GM19193 (cell line): ENCODE data around the gene ATG7.

Experiments
- POLR2A ChIP-seq: IDR thresholded peaks from 4 replicates; pipeline ENCODE4 v1.6.1; 2011; ENCODE audit not compliant: insufficient read depth, insufficient read length; ENCODE audit errors: extremely low read depth

The ATG7 gene

DNA sequence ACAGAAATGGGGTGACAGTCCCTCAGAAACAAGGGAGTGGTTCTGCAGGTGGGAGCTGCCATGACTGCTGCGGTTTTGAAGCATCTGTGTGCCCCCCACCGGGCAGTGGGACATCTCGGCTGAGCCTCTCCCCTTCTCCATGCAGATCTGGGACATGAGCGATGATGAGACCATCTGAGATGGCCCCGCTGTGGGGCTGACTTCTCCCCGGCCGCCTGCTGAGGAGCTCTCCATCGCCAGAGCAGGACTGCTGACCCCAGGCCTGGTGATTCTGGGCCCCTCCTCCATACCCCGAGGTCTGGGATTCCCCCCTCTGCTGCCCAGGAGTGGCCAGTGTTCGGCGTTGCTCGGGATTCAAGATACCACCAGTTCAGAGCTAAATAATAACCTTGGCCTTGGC, 282.5 kb downstream of the ATG7 start:
- TF ChIP-seq POLR2A = no peak

GRCh38 chr3:11555211-11555782, 283.1 kb downstream of the ATG7 start:
- TF ChIP-seq POLR2A = no peak

DNA sequence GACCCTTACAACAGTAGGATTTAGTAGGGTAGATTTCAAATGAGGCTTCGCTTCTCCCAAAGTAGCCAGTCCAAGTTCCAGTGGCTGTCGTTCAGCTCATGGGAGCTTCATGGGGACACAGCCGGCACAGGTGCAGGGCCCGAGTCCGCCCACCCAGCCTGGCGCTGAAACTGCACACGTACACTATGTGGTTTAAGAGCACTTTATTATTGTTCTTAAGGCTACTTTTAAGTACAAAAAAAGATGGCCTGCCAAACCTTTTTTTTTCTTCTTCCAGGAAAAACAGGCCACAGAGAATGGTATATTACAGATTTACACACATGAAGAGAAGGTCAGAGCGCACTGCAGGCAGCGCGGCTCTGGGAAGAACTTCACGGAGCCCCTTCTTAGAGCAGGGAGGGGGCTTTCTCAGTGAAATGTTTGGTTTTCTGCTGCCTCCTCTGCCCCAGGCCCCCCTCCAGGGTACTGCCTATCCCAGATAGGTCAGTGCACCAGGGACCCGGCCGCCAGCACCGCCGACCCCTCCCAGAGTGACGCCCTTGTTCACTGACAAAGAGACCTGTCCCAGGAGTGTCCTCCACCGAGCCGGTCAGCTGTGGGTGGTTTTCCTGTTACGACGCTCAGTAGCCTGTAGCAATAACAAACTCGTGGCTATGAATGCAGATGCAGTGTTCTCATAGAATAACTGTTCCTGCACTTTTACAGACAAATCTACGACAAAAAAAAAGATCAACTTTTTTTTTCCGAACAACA, 283.9 kb downstream of the ATG7 start:
- no peak for TF ChIP-seq POLR2A

DNA sequence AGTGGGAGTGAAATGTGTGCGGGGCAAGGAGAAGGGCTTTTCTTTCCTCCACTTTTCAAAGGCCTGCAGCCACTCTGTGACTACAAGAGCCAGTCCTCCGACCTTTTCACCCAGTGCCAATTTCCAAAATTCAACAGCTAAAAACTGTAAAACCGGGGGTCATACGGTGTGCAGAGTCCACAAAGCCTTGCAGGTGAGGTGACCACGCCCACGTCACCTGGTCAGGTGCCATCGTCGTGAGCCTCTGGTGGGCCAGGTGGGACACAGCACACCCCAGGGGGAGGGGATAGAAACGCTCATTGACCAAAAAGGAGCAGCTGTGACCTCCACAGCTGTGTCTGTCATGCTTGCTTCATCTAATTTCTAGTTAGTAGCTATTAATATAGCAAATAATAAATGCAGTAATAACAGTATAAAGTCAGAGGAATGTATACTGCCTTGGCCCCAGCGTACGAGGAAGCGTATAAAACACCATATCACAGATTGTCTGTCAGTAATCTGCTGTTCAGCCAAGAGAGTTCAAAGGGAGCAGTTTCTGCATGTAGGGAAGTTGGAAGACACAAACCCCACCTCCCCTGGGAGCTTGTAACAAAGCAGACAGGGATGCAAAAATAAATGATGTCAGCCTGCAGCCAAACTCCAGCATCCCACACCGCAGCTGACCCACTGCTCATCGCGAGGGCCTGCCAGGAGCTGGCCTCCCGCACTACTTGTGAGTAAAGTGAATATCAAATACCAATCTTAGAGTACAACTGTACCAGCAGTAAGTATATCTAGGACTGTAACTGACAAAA, 284.9 kb downstream of the ATG7 start:
- no peak for TF ChIP-seq POLR2A

GRCh38 chr3:11558002-11558401, 285.8 kb downstream of the ATG7 start:
- TF ChIP-seq POLR2A = no peak

- no peak for TF ChIP-seq POLR2A
Observed at GRCh38 chr3:11558411-11558903, 286.3 kb downstream of the ATG7 start.

DNA sequence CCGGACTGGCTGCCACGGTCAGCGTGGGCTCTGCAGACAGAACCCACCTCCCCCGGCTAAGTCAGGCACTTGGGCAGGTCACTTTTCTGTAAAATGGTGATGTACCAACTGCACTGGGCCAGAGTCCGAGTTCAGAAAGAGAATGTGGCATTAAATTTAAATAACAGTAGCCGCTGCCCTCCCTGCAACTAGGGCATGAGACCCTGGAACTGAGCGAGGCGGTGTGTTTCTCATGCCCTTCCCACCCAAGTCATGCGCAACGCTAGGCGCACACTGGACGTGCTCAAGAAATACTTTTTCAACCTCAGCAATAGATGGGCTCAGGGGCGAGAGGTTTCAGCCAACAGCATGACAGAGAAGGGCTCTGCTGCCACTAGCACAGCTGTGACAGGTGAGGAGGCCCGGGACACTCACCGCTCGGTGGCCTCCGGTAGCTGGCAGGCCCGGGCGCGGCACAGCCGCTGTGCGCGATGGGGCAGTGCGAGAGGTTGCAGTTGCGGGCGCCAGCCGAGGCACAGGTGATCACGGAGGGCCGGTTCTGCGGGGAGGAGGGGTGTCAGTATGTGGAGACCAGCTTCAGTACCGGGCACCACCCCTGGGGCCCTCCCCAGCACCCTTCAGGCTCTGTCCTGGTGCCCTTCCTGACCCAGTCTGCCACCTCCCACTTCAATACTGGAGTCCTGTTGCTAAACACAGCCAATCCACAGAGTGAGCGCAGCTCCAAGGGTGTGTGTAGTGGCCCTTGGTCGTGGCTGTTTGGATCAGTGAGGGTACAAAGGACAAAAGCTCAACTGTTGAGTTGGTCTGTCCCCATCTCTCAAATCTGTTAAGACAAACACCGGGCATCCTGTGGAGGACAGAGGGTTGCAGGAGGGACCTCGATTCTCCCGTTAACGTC, 287.0 kb downstream of the ATG7 start:
- TF ChIP-seq POLR2A = no peak

GRCh38 chr3:11559816-11560633, 287.8 kb downstream of the ATG7 start:
- TF ChIP-seq POLR2A = no peak

- TF ChIP-seq POLR2A = no peak
Observed at GRCh38 chr3:11560746-11561145, 288.5 kb downstream of the ATG7 start.

- TF ChIP-seq POLR2A = no peak
Observed at GRCh38 chr3:11562277-11562881, 290.2 kb downstream of the ATG7 start.

- TF ChIP-seq POLR2A = no peak
Observed at GRCh38 chr3:11563159-11563864, 291.1 kb downstream of the ATG7 start.

DNA sequence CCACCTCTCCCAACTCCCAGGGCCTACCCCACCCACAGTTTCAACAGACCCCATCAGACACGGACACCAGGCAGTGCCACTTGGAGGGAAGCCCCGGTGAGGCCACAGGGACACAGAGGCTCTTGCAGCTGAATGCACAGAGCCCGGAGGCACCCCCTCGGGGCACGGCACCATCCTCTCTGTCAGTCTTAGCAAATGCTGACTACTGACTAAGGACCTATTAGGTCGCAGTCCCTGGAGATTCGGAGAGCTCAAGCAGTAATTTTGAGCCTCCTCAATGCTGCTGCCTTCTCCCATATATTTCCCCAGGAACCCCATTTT, 291.6 kb downstream of the ATG7 start:
- TF ChIP-seq POLR2A = no peak

DNA sequence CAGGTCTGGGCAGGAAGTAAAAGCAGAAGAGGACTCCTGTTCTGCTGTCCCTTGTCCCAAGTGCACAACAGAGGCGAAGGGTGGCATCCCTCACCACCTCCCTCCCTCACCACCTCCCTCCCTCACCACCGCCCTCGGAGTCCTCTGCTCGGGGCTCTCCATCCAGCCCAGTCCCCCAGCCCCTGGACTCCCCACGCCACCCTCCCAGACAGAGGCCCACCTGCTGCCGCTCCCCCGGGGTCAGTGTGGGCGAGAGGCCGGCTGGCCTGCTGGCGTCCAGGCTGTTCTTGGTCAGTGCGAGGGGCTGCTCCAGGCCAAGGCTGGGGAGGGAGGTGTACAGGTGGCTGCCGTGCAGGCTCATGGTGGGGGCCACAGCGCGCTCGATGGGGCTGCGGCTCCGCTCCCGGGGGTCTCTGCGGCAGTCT, 292.4 kb downstream of the ATG7 start:
- no peak for TF ChIP-seq POLR2A
